Suprapubic skin (tissue), 4 donors: ENCODE measurements around the gene AFG1L. TPM values are rescaled to one million over a fixed set of nuclear protein-coding genes. Genes with fewer than 3 reads are reported as not detected.
"Not testable (repeated sequence)": the region's sequence is repeated elsewhere in the genome, so short reads cannot be mapped to it uniquely, and the experiment has no call there.

Experiments
- DNase-seq, 2 donors: peaks; one replicate each; pipeline ENCODE4 v3.0.0-alpha.2; 2019; ENCODE audit warnings: low spot score in 2 of 2
- H3K27ac ChIP-seq: fragments of 200-600 bp; sonication (generic); one replicate; pipeline ENCODE4 v1.5.1; 2019
- H3K27me3 ChIP-seq: fragments of 200-600 bp; sonication (generic); one replicate; pipeline ENCODE4 v1.5.1; 2019
- H3K36me3 ChIP-seq: fragments of 200-600 bp; sonication (generic); one replicate; pipeline ENCODE4 v1.5.1; 2019
- H3K4me1 ChIP-seq: fragments of 200-600 bp; sonication (generic); one replicate; pipeline ENCODE4 v1.5.1; 2019
- H3K4me3 ChIP-seq: fragments of 200-600 bp; sonication (generic); one replicate; pipeline ENCODE4 v1.5.1; 2019; ENCODE audit warnings: mild to moderate bottlenecking
- H3K9me3 ChIP-seq: fragments of 200-600 bp; sonication (generic); one replicate; pipeline ENCODE4 v1.5.1; 2019
- EP300 ChIP-seq: sonication (generic); formaldehyde crosslinking; IDR thresholded peaks from one replicate; pipeline ENCODE4 v1.6.1; 2017; ENCODE audit warnings: antibody characterized with exemption
- POLR2A ChIP-seq, 2 donors: fragments of 450-650 bp; IDR thresholded peaks; one replicate each; pipeline ENCODE4 v1.6.1; 2017; ENCODE audit warnings: antibody characterized with exemption in 2 of 2, mild to moderate bottlenecking in 2 of 2, moderate library complexity in 2 of 2
- POLR2AphosphoS5 ChIP-seq, 3 donors: sonication (generic); formaldehyde crosslinking; IDR thresholded peaks; one replicate each; pipeline ENCODE4 v1.6.1; 2017; ENCODE audit warnings: antibody characterized with exemption in 3 of 3
- WGBS: methylation state at CpG from one replicate; pipeline ENCODE4 v1.1.5; 2018; 5-methylcytosine and 5-hydroxymethylcytosine counted together
- total RNA-seq, 4 donors: library from RNA; depleted of rRNA; stranded (reverse); fragments of >200 nt; gene quantifications; one replicate each; pipeline ENCODE4 v1.1.0, GENCODE V29; 2016
- TF ChIP-seq, protein P1 (sequence below), 2 donors: fragments of 200-600 bp in 1 of 2; fragments of 450-650 bp in 1 of 2; sonication (generic) in 1 of 2; IDR thresholded peaks; one replicate each; pipeline ENCODE4 v1.5.1; 2016 to 2019; ENCODE audit warnings: antibody characterized with exemption in 2 of 2, mild to moderate bottlenecking in 1 of 2, moderate library complexity in 1 of 2

Gene AFG1L
- total RNA-seq, 4 donors from 2014 or later, result 1.3 to 7.4 (median 3.0) TPM

DNA sequence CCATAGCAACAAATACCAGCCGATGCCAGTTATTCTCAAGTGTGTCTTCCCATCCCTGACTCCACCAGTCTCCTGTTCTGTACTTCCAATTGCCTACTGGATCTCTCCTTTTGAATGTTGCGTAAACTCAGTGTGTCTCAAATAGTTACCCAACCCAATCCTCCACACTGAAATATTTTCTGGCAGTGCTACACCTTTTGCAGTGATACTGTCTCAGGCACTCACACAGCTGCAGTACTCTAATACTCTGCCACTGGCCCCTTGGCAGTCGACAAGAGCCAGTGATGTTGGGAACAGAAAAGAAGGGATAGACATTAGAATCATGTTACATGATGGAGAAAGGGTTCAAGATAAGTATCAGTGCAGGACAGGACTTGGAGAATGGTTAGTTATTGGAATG lies 234.0 kb downstream of the AFG1L start:
- no peaks in the 10 kb centered on the region for H3K9me3 ChIP-seq
- H3K36me3 ChIP-seq, result no peaks in the 10 kb centered on the region
- TF ChIP-seq, protein P1, sequence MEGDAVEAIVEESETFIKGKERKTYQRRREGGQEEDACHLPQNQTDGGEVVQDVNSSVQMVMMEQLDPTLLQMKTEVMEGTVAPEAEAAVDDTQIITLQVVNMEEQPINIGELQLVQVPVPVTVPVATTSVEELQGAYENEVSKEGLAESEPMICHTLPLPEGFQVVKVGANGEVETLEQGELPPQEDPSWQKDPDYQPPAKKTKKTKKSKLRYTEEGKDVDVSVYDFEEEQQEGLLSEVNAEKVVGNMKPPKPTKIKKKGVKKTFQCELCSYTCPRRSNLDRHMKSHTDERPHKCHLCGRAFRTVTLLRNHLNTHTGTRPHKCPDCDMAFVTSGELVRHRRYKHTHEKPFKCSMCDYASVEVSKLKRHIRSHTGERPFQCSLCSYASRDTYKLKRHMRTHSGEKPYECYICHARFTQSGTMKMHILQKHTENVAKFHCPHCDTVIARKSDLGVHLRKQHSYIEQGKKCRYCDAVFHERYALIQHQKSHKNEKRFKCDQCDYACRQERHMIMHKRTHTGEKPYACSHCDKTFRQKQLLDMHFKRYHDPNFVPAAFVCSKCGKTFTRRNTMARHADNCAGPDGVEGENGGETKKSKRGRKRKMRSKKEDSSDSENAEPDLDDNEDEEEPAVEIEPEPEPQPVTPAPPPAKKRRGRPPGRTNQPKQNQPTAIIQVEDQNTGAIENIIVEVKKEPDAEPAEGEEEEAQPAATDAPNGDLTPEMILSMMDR (IDR thresholded peaks at IDR 0.05), result no peak
- no peak for TF ChIP-seq POLR2A (IDR thresholded peaks at IDR 0.05)
- TF ChIP-seq EP300, result no peak
- H3K4me3 ChIP-seq, result no peak overlapping the region
- no peak overlapping the region for H3K27ac ChIP-seq
- DNase-seq, result no peak
- 57% methylated on average over 3 of the region's 3 CpGs for WGBS
- no peaks in the 10 kb centered on the region for H3K27me3 ChIP-seq
- H3K4me1 ChIP-seq, result no peaks in the 10 kb centered on the region

DNA sequence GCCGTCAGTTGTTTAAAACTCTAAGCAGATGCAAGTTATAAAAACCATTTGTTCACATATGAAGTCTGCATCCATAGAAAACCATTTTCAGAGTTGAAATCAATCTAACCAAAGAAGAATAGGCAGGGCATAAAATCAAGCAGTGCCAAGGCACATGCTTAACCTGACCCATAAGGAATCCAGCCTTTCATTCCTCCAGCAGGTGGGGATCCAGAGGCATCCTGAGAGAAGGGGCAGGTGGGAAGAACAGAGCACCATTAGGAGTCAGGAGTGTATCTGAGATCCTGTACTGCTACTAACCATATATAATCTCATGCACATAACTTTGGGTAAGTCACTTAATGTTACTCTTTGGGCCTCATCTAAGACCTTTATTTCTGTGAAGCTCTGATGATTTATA lies 236.5 kb downstream of the AFG1L start:
- no peak for DNase-seq
- Histone ChIP-seq H3K27ac (no peak overlapping the region), H3K4me3 (no peak overlapping the region), H3K36me3 (no peaks in the 10 kb centered on the region), H3K4me1 (no peaks in the 10 kb centered on the region), H3K9me3 (no peaks in the 10 kb centered on the region), H3K27me3 (no peaks in the 10 kb centered on the region)
- no peak for TF ChIP-seq POLR2A (IDR thresholded peaks at IDR 0.05)
- 60% methylated on average over 1 of the region's 1 CpG for WGBS

DNA sequence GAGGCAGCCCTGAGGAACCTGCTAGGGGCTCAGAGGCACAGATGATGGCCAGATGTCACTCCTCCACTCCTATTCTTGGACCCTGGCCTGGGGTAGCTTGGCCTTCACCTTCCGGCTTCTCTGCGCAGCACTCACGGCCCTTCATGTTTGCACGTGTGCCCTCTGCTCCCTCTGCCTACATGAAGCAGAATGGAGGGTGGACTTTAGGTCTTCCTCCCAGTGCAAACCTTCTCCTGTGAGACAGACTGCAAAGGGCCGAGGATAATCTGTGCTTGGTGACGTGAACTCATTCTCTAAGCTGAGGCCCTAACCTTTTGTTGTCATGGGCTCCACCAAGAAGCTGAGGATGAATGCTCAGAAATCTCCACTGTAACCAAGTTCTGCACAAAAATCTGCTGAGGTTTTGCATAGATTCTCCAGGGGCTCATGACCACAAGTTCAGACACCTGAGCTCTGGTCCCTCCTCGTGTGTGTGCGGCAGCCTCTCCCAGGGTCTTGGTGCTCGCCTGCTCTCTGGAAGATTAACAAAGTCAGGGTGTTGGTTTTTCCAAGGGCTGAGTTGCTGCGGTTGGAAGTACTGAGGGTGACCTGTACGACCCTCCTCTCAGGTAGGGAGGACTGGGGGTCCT lies 240.4 kb downstream of the AFG1L start:
- no peaks in the 10 kb centered on the region for H3K27me3 ChIP-seq
- no peak overlapping the region for H3K27ac ChIP-seq
- no peaks in the 10 kb centered on the region for H3K9me3 ChIP-seq
- H3K4me1 ChIP-seq, result no peaks in the 10 kb centered on the region
- H3K36me3 ChIP-seq, result no peaks in the 10 kb centered on the region
- no peak for TF ChIP-seq POLR2AphosphoS5 (IDR thresholded peaks at IDR 0.05)
- TF ChIP-seq POLR2A (IDR thresholded peaks at IDR 0.05), result no peak
- TF ChIP-seq EP300, result no peak
- TF ChIP-seq, protein P1 (IDR thresholded peaks at IDR 0.05), result no peak
- 89% methylated on average over 11 of the region's 11 CpGs for WGBS
- no peak for DNase-seq
- H3K4me3 ChIP-seq, result no peak overlapping the region

DNA sequence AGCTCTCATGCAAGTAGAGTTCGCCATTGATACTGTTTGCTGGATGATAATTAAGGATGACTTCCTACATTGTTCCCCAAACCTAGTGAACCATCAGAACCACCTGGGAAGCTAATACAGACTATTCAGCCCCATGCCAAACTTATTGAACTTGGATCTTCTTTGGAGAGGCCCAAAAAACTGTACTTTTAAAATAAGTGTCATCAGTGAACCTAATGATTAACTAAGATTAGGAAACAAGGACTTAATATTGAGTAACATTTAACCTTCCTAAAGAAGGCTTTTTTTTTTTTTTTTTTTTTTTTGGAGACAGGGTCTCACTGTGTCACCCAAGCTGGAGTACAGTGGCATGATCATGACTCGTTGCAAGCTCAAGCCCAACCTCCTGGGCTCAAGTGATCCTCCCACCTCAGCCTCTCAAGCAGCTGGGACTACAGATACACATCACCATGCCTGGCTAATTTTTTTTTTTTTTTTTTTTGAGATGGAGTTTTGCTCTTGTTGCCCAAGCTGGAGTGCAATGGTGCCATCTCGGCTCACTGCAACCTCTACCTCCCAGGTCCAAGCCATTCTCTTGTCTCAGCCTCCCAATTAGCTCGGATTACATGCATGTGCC lies 241.2 kb downstream of the AFG1L start:
- H3K27me3 ChIP-seq, H3K9me3 ChIP-seq, DNase-seq, H3K36me3 ChIP-seq, H3K27ac ChIP-seq, H3K4me1 ChIP-seq, H3K4me3 ChIP-seq: not testable (repeated sequence)
- 89% methylated on average over 4 of the region's 4 CpGs for WGBS

DNA sequence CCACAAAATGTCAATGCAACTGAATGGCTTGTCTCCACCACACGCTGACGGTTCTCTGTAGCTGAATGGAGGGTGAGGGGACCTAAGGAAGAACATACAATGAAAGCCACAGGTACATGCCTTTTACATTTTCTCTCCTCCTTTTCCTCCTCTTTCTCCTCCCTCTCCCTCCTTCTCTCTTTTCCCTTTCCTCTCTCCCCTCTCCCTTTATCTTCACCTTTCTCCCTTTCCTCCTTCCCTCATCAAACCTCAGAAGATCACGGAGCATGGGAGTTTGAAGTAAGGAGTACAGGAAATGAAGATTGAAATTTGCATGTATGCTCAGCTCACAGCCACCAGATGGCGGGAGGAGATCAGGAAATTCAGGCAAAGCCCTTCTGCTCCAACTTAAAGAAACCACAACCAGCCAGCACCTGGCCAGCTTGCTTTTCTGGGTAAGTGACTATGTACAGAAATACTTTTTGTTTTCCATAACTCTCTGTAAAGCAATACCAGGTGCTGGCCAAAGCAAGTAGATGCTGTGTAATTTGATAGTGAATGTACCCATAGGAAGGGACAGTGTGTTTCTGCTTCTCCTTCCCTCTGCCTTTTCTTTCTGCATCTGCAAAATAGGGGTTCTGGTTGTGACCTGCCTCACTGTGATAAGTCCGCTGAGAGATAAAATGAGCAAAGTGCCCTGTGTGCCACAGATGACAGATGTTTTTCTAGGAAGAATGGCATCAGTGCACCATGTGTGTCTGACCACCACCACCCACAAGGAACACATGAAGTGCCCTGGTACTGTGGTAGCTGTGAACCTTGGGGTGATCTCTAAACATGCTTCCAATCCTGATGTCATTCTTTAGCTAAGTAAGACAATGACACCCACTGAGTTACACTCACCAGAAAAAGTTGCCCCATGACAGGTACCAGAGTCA lies 247.2 kb downstream of the AFG1L start:
- Histone ChIP-seq H3K4me1 (peaks cover 10% of the 10 kb centered on the region), H3K27me3 (no peaks in the 10 kb centered on the region), H3K9me3 (no peaks in the 10 kb centered on the region), H3K4me3 (no peak overlapping the region), H3K36me3 (no peaks in the 10 kb centered on the region), H3K27ac (no peak overlapping the region)
- WGBS, result 12% methylated on average over 5 of the region's 5 CpGs
- DNase-seq, result peak in 1 of 2 donors; percentile 73
- TF ChIP-seq, protein P1 (IDR thresholded peaks at IDR 0.05), result peak; percentile 71 to 96
- TF ChIP-seq EP300 (no peak), POLR2AphosphoS5 (IDR thresholded peaks at IDR 0.05) (no peak)
